Globus pallidus (tissue), 1 donor: ENCODE measurements around the gene GUCY2C.

Experiments used
- DNase-seq: peaks from one replicate; pipeline ENCODE4 v3.0.0-alpha.2; 2015; ENCODE audit warnings: low spot score

The GUCY2C gene

GRCh38 chr12:14570231-14570630, 126.2 kb downstream of the GUCY2C start:
- DNase-seq, result no peak

GRCh38 chr12:14567351-14568162, 128.8 kb downstream of the GUCY2C start, which contains the start of gene PLBD1:
PLBD1 (minus strand) TSS chr12:14567883; CDS start chr12:14567696, 187 bp downstream.
- DNase-seq, result peak; percentile 37

- DNase-seq, result no peak
These were observed 132.0 kb downstream of the GUCY2C start for GRCh38 chr12:14564336-14564959.

GRCh38 chr12:14563046-14563445, 133.4 kb downstream of the GUCY2C start:
- no peak for DNase-seq
